ENCODE data around the gene ATP11B. TPM values are rescaled to one million over a fixed set of nuclear protein-coding genes. Genes with fewer than 3 reads are reported as not detected.
A peak's percentile ranks its signal among the peaks of the same experiment; 100 is the strongest.

Gene ATP11B
- total and polyA plus RNA-seq, 9 of the 15 experiments (the other 6 are each of a cell fraction or from before 2014, with no cell fraction given): 11.9 to 68.7 (median 41.8) TPM

DNA sequence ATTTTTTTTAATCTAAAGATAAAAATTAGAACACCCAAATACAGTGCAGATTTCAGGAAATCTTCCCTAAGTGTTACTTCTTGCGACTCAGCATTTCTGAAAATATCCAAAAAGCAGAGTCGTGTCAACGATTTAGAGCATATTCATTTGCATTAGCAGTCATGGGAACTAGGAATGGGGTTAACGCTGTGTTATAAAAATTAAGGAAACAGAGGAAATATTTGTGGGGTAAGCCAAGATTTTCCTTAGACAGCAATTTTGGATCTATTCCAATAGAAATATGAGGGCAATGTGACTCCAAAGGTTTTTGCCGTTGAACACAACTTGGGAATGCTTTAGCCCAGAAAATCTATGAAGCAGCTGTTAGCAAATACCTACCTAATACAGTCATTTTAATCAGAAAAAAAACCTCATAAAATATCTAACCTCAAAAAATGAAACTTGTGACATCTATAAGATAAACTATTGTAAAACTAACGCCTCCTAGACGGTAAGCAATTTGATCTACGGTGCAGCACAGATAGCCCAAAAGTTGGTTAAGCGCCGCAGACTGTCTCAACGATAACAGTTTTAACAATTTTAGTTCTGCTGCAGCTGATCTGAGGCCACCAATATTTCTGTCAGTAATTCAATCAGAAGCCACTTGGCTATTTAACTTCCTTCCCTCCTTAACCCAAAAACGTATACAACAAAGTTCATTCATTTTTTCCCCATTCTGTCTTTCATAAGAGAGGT is 5.8 kb upstream of the ATP11B start (continued):
- TF ChIP-seq RCOR1 (IDR thresholded peaks at IDR 0.05; ENCODE audit: borderline replicate concordance in 1 of 2, low read depth in 2 of 2, low read length in 2 of 2): peak in 1 of 2 experiments; percentile 60; a peak in 2 of 4 replicates
- TF ChIP-seq ZNF354B (CRISPR knock-in tag; IDR thresholded peaks at IDR 0.05): no peak
- TF ChIP-seq ETV5 (CRISPR knock-in tag; IDR thresholded peaks at IDR 0.05; ENCODE audit: low read depth): no peak
- TF ChIP-seq ZKSCAN1 (IDR thresholded peaks at IDR 0.05; ENCODE audit: low read depth, low read length): no peak
- no peak for TF ChIP-seq SAP30 (IDR thresholded peaks at IDR 0.05; ENCODE audit: borderline replicate concordance, insufficient read depth, low read depth, low read length, poor library complexity, severe bottlenecking)
- no peak for TF ChIP-seq ZBTB1 (CRISPR knock-in tag; IDR thresholded peaks at IDR 0.05; ENCODE audit: borderline replicate concordance, low read depth)
- peak; percentile 77 for TF ChIP-seq SOX6 (IDR thresholded peaks at IDR 0.05)
- TF ChIP-seq, protein P1, sequence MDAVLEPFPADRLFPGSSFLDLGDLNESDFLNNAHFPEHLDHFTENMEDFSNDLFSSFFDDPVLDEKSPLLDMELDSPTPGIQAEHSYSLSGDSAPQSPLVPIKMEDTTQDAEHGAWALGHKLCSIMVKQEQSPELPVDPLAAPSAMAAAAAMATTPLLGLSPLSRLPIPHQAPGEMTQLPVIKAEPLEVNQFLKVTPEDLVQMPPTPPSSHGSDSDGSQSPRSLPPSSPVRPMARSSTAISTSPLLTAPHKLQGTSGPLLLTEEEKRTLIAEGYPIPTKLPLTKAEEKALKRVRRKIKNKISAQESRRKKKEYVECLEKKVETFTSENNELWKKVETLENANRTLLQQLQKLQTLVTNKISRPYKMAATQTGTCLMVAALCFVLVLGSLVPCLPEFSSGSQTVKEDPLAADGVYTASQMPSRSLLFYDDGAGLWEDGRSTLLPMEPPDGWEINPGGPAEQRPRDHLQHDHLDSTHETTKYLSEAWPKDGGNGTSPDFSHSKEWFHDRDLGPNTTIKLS (IDR thresholded peaks at IDR 0.05; ENCODE audit: borderline replicate concordance, low read depth): no peak
- TF ChIP-seq, protein P2, sequence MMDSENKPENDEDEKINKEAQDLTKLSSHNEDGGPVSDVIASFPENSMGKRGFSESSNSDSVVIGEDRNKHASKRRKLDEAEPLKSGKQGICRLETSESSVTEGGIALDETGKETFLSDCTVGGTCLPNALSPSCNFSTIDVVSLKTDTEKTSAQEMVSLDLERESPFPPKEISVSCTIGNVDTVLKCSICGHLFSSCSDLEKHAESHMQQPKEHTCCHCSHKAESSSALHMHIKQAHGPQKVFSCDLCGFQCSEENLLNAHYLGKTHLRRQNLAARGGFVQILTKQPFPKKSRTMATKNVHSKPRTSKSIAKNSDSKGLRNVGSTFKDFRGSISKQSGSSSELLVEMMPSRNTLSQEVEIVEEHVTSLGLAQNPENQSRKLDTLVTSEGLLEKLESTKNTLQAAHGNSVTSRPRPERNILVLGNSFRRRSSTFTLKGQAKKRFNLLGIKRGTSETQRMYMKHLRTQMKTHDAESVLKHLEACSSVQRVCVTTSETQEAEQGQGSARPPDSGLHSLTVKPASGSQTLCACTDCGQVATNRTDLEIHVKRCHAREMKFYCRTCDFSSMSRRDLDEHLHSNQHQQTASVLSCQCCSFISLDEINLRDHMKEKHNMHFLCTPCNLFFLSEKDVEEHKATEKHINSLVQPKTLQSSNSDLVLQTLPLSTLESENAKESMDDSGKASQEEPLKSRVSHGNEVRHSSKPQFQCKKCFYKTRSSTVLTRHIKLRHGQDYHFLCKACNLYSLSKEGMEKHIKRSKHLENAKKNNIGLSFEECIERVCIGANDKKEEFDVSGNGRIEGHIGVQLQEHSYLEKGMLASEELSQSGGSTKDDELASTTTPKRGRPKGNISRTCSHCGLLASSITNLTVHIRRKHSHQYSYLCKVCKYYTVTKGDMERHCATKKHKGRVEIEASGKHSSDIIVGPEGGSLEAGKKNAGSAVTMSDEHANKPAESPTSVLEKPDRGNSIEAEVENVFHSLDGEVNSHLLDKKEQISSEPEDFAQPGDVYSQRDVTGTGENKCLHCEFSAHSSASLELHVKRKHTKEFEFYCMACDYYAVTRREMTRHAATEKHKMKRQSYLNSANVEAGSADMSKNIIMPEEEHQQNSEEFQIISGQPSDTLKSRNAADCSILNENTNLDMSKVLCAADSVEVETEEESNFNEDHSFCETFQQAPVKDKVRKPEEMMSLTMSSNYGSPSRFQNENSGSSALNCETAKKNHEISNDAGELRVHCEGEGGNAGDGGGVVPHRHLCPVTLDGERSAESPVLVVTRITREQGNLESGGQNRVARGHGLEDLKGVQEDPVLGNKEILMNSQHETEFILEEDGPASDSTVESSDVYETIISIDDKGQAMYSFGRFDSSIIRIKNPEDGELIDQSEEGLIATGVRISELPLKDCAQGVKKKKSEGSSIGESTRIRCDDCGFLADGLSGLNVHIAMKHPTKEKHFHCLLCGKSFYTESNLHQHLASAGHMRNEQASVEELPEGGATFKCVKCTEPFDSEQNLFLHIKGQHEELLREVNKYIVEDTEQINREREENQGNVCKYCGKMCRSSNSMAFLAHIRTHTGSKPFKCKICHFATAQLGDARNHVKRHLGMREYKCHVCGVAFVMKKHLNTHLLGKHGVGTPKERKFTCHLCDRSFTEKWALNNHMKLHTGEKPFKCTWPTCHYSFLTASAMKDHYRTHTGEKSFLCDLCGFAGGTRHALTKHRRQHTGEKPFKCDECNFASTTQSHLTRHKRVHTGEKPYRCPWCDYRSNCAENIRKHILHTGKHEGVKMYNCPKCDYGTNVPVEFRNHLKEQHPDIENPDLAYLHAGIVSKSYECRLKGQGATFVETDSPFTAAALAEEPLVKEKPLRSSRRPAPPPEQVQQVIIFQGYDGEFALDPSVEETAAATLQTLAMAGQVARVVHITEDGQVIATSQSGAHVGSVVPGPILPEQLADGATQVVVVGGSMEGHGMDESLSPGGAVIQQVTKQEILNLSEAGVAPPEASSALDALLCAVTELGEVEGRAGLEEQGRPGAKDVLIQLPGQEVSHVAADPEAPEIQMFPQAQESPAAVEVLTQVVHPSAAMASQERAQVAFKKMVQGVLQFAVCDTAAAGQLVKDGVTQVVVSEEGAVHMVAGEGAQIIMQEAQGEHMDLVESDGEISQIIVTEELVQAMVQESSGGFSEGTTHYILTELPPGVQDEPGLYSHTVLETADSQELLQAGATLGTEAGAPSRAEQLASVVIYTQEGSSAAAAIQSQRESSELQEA (IDR thresholded peaks at IDR 0.05; ENCODE audit: low read depth): no peak
- no peak for TF ChIP-seq EHMT2 (IDR thresholded peaks at IDR 0.05)
- TF ChIP-seq HNRNPL (IDR thresholded peaks at IDR 0.05; ENCODE audit: low read depth, low read length): no peak
- no peak for TF ChIP-seq CAMTA2 (CRISPR knock-in tag; conservative IDR thresholded peaks at IDR 0.05)
- no peak for TF ChIP-seq KAT2B (IDR thresholded peaks at IDR 0.05; ENCODE audit: low read depth, low read length)
- no peak for TF ChIP-seq COPS2 (conservative IDR thresholded peaks at IDR 0.05)
- no peak for TF ChIP-seq PTTG1 (tag; IDR thresholded peaks at IDR 0.05; ENCODE audit: low read depth)
- peak; percentile 93 for TF ChIP-seq TCF3 (CRISPR knock-in tag; IDR thresholded peaks at IDR 0.05)
- TF ChIP-seq ZNF239 (CRISPR knock-in tag; IDR thresholded peaks at IDR 0.05): no peak
- TF ChIP-seq YY1 (IDR thresholded peaks at IDR 0.05; ENCODE audit: borderline replicate concordance in 1 of 3, control insufficient read depth in 1 of 3, extremely low read depth in 1 of 3, insufficient read depth in 3 of 3, insufficient read length in 1 of 3, insufficient replicate concordance in 2 of 3, low read depth in 1 of 3, low read length in 2 of 3): no peak
- TF ChIP-seq ZBTB8A (IDR thresholded peaks at IDR 0.05; ENCODE audit: partially characterized antibody): no peak
